GM19238 (cell line): ENCODE measurements around the gene NLRC3.

Experiments
- DNase-seq: peaks from one replicate; pipeline ENCODE4 v3.0.0; 2011; ENCODE audit warnings: low spot score; ENCODE audit not compliant: insufficient read length

NLRC3 gene

DNA sequence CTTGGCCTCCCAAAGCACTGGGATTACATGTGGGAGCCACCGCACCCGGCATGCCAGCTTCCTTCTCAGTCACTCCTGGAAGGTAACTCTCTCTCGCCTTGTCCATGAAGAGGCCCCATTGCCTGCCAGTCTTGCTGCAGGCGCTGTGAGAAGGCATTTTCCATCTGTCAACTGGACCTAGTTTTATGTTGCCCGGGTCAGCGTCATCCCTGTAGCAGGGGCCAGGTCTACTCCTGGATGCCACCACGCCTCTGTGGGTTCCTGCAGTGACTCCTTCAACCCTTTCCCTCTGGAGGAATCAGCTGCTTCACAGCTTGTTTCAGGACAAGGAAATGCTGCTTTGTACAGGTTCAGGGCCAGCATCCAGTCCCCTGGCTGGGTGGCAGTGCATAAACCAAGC is 2.6 kb upstream of the NLRC3 start:
- no peak for DNase-seq

DNA sequence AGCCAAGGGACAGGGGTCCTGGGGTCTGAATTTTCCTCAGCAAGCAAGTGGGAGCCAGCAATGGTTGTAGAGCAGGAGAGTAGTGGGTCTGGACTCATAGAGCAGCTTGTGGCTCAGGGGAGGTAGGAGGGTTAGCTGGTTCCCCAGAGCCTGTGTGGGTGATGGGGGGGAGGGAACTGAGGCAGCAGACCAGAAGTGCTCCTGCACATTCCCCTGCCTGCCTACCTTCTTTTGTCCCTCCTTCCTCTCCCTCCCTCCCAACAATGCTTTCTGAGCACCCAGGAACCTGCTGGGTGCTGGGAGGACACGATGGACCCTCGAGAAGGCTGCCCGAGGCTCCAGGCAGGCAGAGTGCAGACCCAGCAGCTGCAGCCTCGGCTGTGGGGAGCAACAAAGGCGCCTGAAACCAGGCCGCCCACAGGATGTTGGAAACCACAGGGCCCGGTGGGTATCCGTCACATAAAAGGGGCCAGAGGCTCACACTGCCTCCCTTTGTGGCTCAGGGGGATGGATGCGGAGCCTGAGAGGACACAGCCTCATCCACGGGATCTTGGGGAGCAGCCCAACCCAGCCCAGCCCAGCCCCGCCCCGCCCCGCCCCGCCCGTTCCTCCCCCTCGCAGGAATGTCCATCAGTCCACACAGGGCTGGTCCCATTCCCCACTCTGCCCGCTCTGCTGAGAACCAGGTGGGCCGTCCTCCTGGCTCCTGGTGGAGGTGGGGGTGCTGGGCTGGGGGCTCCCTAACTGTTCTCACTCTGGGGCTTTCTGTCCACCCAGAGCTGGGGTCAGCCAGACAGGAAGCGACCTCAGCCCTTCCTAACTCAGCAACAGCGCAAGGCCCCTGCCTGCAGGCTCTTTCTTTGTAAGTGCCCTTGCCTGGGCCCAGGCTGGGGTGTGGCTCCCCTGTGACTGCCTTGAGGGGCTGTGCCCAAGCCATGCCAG is 1.7 kb upstream of the NLRC3 start:
- peak; percentile 80 for DNase-seq

DNA sequence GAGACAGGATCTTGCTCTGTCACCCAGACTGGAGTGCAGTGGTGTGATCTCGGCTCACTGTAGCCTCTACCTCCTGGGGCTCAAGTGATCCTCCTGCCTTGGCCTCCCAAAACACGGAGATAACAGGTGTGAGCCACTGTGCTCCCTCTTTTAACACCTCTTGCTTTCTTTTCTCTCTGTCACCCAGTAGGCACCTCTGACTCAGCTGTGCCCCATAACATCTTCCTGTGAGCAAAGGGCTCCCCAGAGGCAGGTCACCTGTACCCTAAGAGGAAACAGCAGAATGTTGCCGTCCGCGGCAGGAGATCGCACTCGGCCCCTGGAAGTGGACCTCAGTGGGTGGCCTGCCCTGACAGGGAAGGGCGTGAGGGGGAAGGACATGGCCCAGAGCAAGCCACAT is 918 bp upstream of the NLRC3 start:
- no peak for DNase-seq

DNA sequence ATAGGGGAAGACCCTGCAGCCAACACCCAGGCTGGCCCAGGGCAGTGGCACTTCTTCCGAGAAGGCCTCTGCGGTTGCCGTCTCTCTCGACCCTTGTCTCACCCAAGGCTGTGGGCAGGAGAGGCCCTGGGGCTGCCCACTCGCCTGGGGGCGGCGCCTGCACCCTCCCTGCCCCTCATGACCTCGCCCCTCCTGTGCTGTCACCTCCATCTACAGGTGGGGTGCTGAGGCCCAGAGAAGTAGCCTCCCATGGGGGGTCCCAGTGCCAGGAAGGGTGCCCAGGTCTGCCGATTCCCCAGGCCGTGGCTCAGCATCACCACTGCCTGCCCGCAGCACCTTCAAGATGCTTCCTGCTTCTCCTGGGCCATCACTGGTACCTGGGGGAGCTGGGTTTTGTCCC is 992 bp downstream of the NLRC3 start:
- no peak for DNase-seq

DNA sequence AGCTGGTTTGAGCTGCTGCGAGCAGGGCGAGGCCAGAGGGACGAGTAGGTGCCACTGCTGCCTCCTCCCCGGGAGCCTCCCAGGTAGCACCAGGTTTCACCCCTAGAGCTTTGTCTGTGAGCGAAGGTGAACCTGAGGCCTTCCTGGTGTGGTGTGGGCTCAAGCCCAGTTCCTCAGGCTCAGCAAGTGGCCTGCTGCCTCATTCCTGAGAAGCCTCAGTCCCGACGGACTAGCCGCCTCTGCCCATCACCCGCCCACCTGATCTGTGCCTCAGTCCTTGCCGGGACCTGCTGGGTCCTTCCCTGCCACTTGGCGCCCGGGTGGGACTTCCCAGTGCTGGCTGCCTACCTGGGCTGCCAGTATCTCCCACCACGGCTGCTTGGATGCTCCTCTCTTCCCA is 1.7 kb downstream of the NLRC3 start:
- no peak for DNase-seq

DNA sequence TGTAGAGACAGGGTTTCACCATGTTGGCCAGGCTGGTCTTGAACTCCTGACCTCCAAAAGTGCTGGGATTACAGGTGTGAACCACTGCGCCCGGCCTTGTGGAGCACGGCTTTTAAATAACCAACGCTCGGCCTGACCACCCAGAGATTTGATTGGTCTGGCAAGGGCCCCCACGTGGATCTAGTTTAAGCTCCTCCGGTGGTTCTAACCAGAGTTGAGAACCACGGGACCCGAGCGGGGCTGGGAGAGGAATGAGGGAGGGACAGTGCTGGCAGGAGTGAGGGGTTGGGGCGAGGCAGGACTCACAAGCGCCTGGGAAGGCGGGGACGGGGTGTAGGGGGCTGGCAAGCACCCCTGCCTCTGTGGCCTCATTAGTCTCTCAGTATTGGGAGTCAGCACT is 3.0 kb downstream of the NLRC3 start:
- DNase-seq = no peak

DNA sequence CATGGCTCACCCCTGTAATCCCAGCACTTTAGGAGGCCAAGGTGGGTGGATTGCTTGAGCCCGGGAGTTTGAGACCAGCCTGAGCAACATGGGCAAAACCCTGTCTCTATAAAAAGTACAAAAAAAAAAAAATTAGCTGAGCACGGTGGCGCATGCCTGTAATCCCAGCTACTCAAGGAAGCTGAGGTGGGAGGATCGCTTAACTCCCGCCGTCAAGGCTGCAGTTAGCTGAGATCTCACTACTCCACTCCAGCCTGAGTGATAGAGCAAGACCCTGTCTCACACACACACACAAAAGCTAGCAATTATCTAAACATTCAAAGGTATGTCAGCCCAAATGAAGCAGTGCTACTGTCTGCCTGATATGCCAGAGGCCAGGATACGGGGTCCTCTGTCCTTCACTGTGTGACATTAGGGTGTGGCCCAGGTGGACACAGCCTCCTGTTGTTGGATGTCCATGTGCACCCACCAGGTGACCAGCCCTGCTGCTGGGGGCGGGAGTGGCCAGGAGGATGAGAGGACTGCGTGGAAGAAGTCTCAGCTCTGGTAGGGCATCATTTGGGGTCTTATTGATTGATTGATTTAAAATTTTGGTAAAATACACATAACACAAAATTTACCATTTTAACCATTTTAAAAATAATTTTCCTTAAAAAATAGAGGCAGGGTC is 3.9 kb downstream of the NLRC3 start:
- no peak for DNase-seq

DNA sequence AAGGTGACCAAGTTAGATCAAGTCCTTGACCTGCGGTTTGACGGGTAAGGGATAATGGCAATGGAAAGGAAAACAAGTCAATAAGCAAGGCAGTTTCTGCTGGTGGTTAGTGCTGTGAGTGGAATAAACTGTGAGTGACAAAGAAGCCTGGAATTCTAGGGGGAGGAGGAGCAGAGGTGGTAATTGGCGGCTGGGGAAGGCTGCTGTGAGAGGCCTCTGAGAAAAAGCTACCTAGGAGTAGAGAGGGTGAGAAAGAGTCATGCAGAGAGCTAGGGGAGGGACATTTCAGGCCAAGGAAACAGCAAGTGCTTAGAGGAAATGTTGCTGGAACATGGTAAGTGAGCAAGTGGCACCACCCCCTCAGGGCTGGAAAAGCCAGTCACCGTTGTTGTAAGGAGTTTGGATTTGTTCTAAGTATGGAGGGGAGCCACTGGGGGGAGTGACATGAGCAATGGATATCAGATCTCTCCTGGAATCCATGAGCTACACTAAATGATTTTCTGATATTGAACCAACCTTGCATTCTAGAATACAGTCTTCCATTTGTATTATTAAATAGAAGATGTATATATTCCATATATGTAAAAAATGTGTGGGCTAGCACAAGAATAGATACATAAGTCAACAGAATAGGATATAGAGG is 6.7 kb downstream of the NLRC3 start:
- no peak for DNase-seq

DNA sequence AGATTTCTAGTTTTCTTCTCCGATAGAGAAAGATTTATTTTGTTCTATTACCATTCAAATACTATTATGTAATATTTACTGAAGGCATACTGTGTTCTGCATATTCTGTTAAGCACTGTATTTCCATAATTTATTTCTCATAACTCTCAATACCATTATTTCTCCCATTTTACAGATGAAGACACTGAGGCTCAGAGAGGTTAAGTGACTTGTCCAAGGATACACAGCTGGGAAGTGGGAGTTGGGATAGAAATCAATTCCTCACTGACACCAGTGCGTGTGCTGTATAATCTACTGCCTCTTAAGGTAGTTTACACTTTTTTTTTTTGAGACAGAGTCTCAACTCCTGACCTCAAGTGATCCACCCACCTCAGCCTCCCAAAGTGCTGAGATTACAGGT is 7.4 kb downstream of the NLRC3 start:
- no peak for DNase-seq

DNA sequence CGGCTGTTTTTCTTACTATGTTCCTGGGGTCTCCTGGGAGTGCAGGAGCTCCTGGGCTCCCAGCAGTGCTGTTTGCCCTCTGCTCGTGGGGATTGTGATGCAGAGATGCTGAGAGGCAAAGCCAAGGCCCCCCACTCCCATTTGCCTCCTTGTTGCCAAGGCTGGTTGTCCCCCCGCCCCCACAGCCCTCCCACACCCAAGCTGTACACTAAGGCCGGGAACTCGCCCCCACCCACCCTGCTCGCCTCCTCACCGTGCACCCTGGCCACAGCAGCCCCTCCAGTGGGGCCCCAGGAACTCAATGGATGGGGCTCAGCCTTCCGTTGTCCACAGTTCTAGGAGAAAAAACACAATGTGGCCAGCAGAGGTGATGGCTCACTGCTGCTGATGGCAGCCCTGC is 10.2 kb downstream of the NLRC3 start:
- no peak for DNase-seq

DNA sequence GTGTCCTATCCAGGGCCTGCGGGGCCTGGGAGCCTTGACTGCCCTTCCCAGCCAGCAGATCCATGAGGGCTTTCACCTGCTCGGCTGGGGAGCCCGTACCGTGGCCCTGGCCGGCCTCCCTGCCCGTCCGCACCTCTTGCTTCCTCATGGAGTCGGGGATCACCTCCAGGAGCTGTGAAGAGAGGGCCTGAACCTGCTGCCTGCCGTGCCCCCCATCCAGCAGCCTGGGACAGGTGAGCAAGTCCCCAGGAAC is 12.4 kb downstream of the NLRC3 start:
- no peak for DNase-seq

DNA sequence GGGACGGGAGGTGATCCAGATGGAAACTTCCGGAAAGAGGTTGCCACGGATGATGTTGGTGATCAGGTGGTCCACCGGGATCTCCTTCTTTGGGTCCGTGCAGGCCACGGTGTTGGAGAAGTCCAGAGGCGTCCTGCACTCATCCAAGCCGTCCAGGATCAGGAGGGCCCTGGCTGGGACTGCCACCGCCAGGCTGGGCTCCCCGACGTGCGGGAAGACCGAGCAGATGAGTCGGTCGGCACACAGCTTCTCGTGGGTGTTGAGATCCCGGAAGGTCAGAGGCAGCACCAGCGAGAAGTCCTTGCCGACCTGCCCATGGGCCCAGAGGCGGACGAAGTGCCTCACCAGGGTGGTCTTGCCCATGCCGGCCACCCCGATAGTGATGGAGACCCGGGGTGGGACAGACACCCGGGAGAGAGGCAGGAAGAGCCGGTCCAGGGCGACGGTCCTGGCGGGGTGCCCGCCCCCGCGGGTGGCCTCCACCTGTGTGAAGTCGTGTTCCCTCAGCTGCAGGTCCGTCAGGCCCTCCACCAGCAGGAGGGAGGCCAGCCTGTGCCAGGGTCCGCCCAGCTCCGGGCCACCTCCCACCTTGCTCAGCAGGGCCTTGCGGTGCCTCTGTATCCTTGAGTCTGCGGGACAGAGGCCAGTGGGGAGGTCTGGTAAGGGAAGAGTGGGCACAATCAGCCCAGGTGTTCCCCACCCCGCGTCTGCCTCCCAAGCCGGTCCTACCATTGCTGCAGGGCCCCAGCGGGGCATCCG is 12.9 kb downstream of the NLRC3 start:
- DNase-seq = no peak

DNA sequence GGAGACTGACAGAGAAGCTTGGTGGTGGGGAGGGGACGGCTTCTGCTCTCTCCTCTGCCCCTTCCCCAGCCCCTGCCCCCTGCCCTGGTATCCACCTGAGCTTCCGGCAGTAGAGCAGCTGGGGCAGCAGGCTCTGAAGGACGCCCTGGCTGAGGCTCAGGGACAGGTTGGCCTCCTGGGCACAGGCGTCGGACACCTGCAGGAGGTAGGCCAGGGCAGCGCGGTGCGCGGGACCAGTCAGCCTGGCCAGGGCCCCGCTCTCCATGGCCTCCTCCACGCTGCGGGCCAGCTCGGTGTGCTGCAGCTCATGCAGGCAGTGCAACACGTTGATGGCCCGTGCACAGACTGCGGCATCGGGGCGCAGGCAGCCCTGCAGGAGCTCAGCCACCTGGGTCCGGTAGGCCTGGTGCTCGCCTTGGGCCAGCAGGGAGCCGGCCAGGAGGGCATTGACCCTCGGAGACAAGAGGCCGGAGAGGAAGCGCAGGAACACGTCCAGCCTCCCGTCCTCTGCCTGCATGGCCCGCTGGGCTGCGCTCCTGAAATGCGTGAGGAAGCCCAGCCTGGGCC is 14.2 kb downstream of the NLRC3 start:
- DNase-seq = no peak

DNA sequence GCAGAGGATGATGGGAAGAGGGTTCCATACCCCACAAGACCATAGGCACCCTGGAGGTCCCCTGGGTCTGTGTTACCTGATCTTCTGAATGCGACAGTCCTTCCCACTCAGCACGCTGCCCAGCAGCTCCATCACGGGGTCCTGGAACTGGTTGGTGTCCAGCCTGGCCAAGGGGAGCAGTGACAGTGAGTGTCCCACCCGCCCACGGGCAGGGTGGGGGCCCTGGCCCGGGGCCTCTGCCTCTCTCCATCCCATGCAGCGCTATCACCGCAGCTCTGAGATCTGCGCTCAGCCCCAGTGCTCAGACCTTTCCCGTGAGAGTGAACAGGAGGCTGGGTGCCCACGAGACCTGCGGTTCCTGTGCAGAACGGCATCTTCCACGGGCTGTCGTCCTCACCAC is 15.6 kb downstream of the NLRC3 start:
- DNase-seq = no peak

DNA sequence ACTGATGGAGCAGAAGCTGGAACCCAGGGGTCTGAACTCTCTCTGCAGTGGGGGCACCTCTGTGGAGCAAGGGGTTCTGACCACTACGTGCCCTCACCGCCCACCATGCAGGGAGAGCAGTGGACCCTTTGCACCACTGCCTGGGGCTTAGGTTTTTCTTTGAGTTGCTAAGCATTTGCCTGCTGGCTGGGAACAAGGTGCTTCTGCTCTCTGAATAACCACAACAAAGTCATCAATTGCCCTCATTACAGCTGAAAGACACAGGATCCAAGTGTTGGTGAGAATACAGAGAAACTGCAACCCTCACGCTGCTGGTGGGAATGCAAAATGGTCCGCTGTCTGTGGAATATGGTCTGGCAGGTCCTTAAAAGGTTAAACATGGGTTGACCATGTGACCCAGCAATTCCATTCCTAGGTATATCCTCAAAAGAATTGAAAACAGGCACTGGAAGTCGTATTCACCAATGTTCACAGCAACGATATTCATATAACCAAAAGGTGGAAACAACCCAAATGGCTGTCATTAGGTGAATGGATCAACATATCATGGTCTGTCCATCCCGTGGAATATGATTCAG is 22.8 kb downstream of the NLRC3 start:
- no peak for DNase-seq

DNA sequence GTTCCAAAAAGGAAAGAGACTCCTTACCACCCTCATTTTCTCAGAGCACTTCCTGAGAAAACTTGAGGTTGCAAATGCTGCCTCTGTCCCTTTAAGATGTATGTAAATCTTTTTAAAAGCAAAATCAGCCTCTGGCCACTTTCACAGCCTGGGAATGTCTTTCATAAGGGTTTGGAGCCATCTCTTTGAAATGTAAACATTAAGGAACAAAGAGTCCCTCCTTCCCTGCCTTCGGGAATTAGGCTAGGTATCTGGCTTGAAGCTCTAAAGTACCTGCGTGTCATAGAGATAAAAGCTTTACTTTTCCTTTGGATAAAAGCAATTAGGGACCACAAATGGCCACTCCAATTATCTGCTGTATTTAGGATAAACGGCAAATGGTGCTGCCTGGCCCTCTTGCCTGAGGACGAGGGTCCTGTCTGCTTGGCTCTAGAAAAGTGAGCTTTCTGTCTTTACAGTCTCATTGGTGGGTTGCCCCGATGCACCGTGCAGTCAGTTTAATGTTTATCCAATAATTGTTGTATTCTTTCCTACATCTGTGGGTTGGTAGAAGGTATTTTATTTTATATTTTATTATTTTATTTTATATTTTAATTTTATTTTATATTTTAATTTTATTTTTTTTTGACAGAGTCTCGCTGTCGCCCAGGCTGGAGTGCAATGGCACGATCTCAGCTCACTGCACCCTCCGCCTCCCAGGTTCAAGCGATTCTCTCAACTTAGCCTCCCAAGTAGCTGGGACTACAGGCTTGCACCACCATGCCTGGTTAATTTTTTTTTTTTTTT is 23.9 kb downstream of the NLRC3 start:
- DNase-seq = no peak

DNA sequence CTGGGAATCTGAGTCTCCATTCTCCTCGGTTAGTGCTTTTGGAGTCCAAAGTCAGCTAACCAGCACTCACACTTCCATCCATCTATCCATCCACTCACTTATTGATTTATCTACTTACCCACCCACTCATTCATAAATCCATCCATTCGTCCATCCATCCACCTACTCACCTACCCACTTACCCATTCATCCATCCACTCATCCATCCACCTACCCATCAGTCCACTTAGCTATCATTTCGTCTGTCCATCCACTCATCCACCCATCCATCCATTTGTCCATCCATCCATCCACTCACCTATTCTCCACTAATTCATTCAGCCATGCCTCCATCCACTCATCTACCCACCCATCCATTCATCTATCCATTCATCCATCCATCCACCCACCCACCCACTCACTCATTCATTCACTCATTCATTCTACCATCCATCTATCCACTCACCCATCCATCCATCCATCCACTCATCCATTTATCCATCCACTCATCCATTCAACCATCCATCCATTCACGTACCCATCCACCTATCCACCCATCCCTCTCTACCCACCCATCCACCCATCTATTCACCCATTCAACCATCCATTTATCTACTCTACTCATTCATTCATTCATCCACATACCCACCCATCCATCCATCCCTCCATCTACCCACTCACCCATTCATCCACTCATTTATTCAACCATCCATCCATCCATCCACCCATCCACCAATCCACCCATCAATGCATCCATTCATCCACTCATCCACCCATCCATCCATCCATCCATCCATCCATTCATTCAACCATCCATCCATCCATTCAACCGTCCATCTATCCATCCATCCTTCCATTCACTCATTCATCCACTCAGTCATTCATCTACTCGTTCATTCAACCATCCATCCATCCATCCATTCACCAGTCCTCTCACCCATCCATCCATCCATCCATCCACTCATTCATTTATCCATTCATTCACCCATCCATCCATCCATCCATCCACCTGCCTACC is 26.1 kb downstream of the NLRC3 start:
- DNase-seq = no peak

DNA sequence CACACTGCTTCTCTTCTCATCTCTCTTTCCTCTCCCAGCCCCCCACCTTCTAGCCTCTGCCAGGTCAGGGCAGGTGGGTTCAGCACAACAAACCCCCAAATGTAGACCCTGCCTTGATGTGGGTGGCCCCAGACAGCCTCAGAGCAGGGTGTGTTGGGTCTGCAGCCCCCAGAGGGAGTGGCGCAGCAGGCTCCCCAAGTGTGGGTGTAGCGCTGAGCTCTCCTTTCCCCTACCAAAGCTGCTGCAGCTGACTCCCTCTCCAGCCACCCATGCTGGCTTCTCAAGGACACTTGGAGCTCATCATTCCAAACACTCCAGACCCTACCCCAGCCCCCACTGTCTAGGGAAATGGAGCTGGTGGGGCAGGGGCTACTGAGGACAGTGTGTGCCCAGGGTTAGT is 27.3 kb downstream of the NLRC3 start:
- DNase-seq = no peak

DNA sequence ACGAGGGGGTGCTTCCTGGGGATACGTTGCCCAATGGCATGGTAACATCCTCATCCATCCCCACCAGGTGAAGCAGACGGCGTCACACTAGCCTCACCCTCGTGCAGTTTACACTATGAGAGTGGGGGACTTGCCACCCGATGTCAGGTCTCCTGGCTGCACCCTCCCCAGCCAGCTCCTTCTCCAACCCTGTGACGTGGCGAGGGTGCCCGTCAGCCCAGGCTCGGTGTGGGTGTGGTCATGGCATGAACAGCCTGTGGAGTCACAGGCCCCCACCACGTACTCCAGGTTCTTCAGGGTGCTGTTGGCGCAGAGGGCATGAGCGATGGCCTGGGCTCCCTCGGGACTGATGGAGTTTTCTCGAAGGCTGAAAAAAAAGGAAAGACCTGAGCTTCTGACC is 28.3 kb downstream of the NLRC3 start:
- no peak for DNase-seq
